CD4-positive, alpha-beta T cell (primary cell): ENCODE measurements around the gene HCCS. TPM values are rescaled to one million over a fixed set of nuclear protein-coding genes. Genes with fewer than 3 reads are reported as not detected.

Experiments
- ATAC-seq: fragments of 200-7000 bp; cut with Tn5 transposase; one replicate; pipeline ENCODE4 v1.10.0; 2022; ENCODE audit warnings: mild to moderate bottlenecking; ENCODE audit not compliant: poor library complexity
- CTCF ChIA-PET: fragments of 350-600 bp; sonication (Branson Sonifier 250); formaldehyde crosslinking; loops from one replicate; lab custom pipeline; 2021; ENCODE audit warnings: antibody characterized with exemption, inconsistent platforms; lab: Charles Lee
- POLR2A ChIA-PET: fragments of 350-600 bp; sonication (Branson Sonifier 250); formaldehyde crosslinking; loops from one replicate; lab custom pipeline; 2021; ENCODE audit warnings: antibody characterized with exemption, inconsistent platforms; lab: Charles Lee
- DNase-seq, 14 experiments: peaks; one replicate each; pipeline ENCODE4 v3.0.0-alpha.2; 2013 to 2020; ENCODE audit warnings: mixed read lengths in 2 of 14
- H3K27ac ChIP-seq, 2 donors: one replicate each; pipeline versions ENCODE4 v1.5.1 to v1.7.0; 2013; ENCODE audit warnings: low read length in 2 of 2, low read depth in 1 of 2, mild to moderate bottlenecking in 1 of 2
- H3K27me3 ChIP-seq, 2 experiments: 1 replicate in 1 of 2; 2 replicates in 1 of 2; pipeline versions ENCODE4 v1.6.1 to v1.7.0; 2013; ENCODE audit warnings: low read length in 2 of 2, control low read depth in 1 of 2, mild to moderate bottlenecking in 1 of 2, moderate library complexity in 1 of 2; ENCODE audit not compliant: insufficient read depth in 2 of 2, control insufficient read depth in 1 of 2
- H3K36me3 ChIP-seq: one replicate; pipeline ENCODE4 v1.6.1; 2013; ENCODE audit warnings: low read length, control low read depth; ENCODE audit not compliant: insufficient read depth
- H3K4me1 ChIP-seq: one replicate; pipeline ENCODE4 v1.6.1; 2013; ENCODE audit warnings: low read length, control low read depth; ENCODE audit not compliant: insufficient read depth
- H3K4me3 ChIP-seq: one replicate; pipeline ENCODE4 v1.5.1; 2013; ENCODE audit warnings: mild to moderate bottlenecking, low read length, moderate library complexity
- H3K9me3 ChIP-seq, 2 experiments: 1 replicate in 1 of 2; 2 replicates in 1 of 2; pipeline versions ENCODE4 v1.6.1 to v1.7.0; 2013; ENCODE audit warnings: low read length in 2 of 2, mild to moderate bottlenecking in 2 of 2, control low read depth in 1 of 2, moderate library complexity in 1 of 2; ENCODE audit not compliant: control insufficient read depth in 1 of 2, insufficient read depth in 1 of 2
- H3K27ac Mint-ChIP-seq: one replicate; pipeline ENCODE4 v1.8.0; 2020; ENCODE audit warnings: mixed read lengths
- H3K27me3 Mint-ChIP-seq: one replicate; pipeline ENCODE4 v1.8.0; 2021; ENCODE audit warnings: mixed read lengths
- H3K36me3 Mint-ChIP-seq: one replicate; pipeline ENCODE4 v1.8.0; 2021; ENCODE audit warnings: low read depth, mixed read lengths
- H3K4me1 Mint-ChIP-seq: one replicate; pipeline ENCODE4 v1.8.0; 2021; ENCODE audit warnings: low read depth, mixed read lengths
- H3K4me3 Mint-ChIP-seq: one replicate; pipeline ENCODE4 v1.8.0; 2020; ENCODE audit warnings: mild to moderate bottlenecking, mixed read lengths
- H3K9me3 Mint-ChIP-seq: one replicate; pipeline ENCODE4 v1.8.0; 2020; ENCODE audit warnings: mixed read lengths
- intact Hi-C, 2 experiments: fragments of 100-400 bp; cut with DNase I in 1 of 2; cut with micrococcal nuclease in 1 of 2; formaldehyde crosslinking; loops; one replicate each; pipeline versions ENCODE4 v1.15.1 to v1.9.0; 2023 to 2025; cut with DNase I, micrococcal nuclease
- total RNA-seq, 174 experiments: library from RNA in 2 of 174; stranded (reverse) in 2 of 174; gene quantifications; one replicate each; pipeline ENCODE4 v1.2.3 and lab custom pipeline; 2021 to 2026
- TF ChIP-seq, protein P1 (sequence below): fragments of 200-600 bp; IDR thresholded peaks from one replicate; pipeline ENCODE4 v1.8.0; 2022; ENCODE audit warnings: antibody characterized with exemption, mild to moderate bottlenecking

Gene HCCS
- total RNA-seq, 2 experiments from 2014 or later: 7.3 to 7.7 TPM

DNA sequence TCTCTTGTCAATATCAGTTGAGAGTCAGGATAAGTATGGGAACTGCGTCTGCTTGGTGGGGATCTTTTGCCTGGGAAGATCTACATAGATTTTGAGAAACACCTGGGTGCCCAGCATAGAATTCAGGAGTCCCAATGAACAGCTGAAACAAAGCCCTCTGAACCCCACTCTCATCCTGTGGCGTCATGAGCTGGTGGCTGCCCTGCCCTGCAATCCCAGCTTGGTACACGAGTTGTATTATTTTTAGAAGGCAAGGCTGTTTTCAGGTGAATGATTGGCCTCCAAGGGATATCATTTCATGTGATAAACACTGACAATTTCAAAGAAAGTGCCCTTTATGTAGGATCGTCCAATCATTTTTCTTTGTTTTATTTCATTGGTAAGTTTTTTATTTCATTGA lies 60.8 kb downstream of the HCCS start:
- Histone ChIP-seq H3K9me3 (no peaks in the 10 kb centered on the region), H3K27me3 (no peaks in the 10 kb centered on the region), H3K4me3 (no peak overlapping the region), H3K36me3 (no peaks in the 10 kb centered on the region), H3K27ac (no peak overlapping the region), H3K4me1 (no peaks in the 10 kb centered on the region)
- DNase-seq (no peak), ATAC-seq (no peak)
- Mint-ChIP-seq H3K4me3 (no peak overlapping the region), H3K36me3 (no peaks in the 10 kb centered on the region), H3K27me3 (peaks cover 20% of the 10 kb centered on the region), H3K4me1 (no peaks in the 10 kb centered on the region), H3K27ac (no peak overlapping the region), H3K9me3 (no peaks in the 10 kb centered on the region)
- ChIA-PET CTCF (no interaction called here), POLR2A (no interaction called here)
- intact Hi-C loops: no loop called here
- TF ChIP-seq, protein P1, sequence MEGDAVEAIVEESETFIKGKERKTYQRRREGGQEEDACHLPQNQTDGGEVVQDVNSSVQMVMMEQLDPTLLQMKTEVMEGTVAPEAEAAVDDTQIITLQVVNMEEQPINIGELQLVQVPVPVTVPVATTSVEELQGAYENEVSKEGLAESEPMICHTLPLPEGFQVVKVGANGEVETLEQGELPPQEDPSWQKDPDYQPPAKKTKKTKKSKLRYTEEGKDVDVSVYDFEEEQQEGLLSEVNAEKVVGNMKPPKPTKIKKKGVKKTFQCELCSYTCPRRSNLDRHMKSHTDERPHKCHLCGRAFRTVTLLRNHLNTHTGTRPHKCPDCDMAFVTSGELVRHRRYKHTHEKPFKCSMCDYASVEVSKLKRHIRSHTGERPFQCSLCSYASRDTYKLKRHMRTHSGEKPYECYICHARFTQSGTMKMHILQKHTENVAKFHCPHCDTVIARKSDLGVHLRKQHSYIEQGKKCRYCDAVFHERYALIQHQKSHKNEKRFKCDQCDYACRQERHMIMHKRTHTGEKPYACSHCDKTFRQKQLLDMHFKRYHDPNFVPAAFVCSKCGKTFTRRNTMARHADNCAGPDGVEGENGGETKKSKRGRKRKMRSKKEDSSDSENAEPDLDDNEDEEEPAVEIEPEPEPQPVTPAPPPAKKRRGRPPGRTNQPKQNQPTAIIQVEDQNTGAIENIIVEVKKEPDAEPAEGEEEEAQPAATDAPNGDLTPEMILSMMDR: no peak

DNA sequence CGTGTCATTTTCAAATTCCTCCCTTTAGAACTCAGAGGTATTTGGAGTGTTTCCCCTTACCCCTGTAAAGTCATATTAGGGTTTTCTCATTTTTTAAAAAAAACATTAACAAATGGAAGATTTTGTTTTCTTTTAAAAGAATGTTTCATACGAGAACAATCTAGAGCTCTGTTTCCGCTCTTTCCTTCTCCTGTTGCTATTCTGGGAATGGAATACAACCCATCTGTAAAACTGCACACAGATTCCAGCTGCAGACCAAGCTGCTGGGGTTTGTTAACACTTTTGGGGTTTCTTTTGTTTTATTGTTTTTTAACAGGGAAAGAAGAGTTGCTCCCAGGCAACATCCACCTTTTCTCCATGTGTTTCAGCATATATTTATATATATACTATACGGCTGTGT lies 61.3 kb downstream of the HCCS start:
- H3K27me3 ChIP-seq: no peaks in the 10 kb centered on the region
- Mint-ChIP-seq H3K36me3 (no peaks in the 10 kb centered on the region), H3K4me1 (no peaks in the 10 kb centered on the region), H3K27me3 (peaks cover 20% of the 10 kb centered on the region), H3K9me3 (no peaks in the 10 kb centered on the region), H3K27ac (no peak overlapping the region), H3K4me3 (no peak overlapping the region)
- ChIA-PET POLR2A (no interaction called here), CTCF (interaction anchor here (1.2 kb wide), 1 partner anchor 9 kb away, joined by 3 read pairs; no protein-coding TSS in a partner anchor)
- H3K36me3 ChIP-seq: no peaks in the 10 kb centered on the region
- H3K9me3 ChIP-seq: no peaks in the 10 kb centered on the region
- no peak overlapping the region for H3K27ac ChIP-seq
- no peak for ATAC-seq
- no peak overlapping the region for H3K4me3 ChIP-seq
- TF ChIP-seq, protein P1: no peak
- DNase-seq: no peak
- intact Hi-C loops: no loop called here
- H3K4me1 ChIP-seq: no peaks in the 10 kb centered on the region

Other genes with a start within 250 kb of the HCCS start
- not detected for gene AMELX, start 182.1 kb downstream of the HCCS start, total RNA-seq